Activated CD8-positive, alpha-beta memory T cell treated with anti-CD3 and anti-CD28 coated beads, Interleukin-2, amount 50 U/mL, for 48 hours (primary cell): Measurements from ENCODE around the gene FOXC2.

Experiments used
- DNase-seq: peaks from one replicate; pipeline ENCODE4 v3.0.0-alpha.2; 2020

Gene FOXC2

GRCh38 chr16:86566601-86566965 is at the start of gene FOXC2:
Gene FOXC2 (plus strand): TSS chr16:86566829. CDS start chr16:86567336, 507 bp downstream.
- peak; percentile 73 for DNase-seq

GRCh38 chr16:86517033-86517432 is 49.6 kb upstream of the FOXC2 start:
- DNase-seq: no peak

GRCh38 chr16:86517652-86518258 is 48.9 kb upstream of the FOXC2 start:
- no peak for DNase-seq

DNA sequence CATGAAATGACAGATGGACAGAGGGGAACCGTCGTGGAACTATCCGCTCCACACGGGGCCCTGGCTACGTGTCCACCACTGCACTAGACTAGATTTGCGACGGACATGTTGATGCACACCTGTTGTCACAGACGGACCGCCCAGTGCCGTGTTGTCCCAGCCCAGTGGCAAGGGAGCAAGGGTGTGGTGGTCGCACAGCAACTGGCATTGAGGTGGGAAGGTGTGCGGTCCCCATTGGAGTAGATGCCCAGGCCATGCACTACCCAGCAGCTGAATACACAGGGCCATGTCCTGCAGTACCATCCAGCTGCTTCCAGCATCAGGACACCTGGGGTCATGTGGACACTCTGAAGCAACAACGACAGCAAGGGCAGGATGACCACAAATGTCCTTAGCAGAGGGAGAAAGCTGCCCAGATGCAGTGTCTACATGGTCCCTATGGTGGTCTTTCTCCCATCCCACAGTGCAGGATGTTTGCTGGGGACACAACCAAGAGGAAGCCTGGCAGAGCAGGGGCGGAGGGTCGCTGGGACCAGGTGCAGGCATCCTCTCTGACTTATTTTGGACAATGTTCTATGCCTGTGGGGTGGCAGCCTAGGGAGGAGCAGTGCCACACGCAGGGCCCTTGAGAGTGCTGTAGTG is 47.5 kb upstream of the FOXC2 start:
- no peak for DNase-seq

DNA sequence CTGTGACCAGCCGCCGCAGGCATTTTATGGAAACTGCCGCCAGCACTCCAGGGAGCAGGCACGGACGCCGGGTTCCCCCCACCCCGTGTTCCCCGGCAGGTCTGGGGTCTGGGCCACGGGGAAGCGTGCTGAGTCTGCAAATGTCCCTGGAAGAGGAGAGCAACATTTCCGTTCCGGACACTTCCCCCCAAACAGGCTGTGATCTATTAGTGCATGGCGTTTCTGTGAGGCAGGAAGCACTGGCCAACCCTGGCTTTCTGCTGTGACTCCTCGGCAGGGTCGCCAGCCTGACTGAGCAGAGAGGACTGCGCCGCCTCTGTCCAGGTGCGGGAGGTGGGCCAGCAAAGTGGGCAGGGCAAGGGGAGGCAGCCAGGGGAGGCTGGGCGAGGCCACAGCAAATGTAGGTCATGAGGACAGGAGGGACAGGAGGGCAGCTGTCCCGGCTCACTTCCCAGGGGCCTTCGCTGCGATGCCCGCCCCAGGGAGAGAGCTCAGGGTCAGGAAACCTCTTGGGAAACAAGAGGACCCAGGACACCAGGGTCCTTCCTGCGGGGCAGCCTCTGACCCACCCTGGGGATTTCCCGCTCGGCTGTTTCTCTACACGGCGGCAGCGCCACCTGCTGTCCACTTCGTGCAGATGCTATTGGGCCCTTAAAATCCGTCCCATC is 46.8 kb upstream of the FOXC2 start:
- DNase-seq: peak; percentile 84

- DNase-seq: no peak
Observed at GRCh38 chr16:86520317-86521210, 46.1 kb upstream of the FOXC2 start.

GRCh38 chr16:86521236-86522197 is 45.1 kb upstream of the FOXC2 start:
- DNase-seq: no peak

- no peak for DNase-seq
Observed at GRCh38 chr16:86522634-86523033, 44.0 kb upstream of the FOXC2 start.

- DNase-seq: no peak
Observed at GRCh38 chr16:86523166-86523740, 43.4 kb upstream of the FOXC2 start.

GRCh38 chr16:86524029-86524428 is 42.6 kb upstream of the FOXC2 start:
- DNase-seq: no peak

GRCh38 chr16:86525696-86526095 is 40.9 kb upstream of the FOXC2 start:
- no peak for DNase-seq

DNA sequence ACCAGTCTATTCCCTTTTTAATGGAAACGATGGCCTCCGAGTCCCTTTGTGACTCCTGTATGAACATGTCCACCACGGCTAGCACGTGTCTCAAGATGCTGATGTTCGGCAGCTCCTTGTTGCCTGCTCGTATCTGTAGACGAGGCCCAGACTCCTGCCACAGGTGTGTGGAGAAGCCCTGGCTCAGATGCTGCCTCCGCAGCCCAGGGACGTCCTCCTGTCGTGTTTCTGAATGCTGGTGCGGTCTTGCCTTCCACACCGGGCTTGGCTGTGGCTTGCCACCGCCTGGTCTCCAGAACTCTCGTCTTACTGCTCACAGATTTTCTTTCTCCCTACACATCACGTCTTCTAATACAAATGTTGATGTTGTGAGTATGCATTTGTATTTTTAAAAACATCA is 39.3 kb upstream of the FOXC2 start:
- DNase-seq: no peak

DNA sequence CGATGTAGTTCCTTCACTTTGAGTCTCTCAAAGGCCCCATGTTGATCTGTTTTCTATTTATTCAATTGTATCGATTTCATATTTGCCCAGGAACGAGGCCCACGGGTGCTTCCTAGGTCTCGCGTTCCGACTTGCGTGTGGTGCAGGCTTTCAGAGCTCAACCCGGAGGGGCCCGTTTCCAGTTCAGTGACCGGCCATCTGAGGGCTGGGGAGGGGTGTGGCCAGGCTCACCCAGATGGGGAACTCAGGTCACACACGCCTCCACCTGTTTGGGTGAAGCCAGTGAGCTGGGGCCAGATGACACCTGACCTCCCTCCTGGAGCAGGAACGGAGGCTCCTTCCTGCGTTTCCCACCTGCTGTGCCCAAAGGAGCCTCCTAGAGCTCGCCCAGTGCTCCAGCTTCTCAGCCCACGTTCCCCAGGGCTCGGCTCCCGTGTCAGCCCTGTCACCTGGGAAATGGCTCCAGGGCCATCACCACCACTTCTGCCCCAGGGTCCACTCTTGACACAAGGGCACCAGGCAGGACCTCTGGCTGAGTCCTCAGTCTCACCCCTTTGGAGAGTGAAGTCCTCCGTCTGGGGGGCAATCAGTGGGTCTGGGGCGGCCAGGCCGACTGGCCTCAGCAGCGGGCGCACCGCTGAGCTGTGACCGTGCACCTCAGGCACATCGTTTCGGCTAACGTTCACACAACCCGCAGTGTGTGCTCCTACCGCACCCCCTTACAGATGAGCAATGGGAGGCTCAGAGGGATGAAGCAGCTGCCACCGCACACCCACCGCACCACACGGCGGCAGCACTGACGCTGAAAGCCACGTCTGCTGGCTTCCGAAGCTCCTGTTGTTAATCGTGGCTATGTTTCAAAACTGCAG is 38.3 kb upstream of the FOXC2 start:
- DNase-seq: no peak

- no peak for DNase-seq
Observed at GRCh38 chr16:86529160-86529559, 37.5 kb upstream of the FOXC2 start.

DNA sequence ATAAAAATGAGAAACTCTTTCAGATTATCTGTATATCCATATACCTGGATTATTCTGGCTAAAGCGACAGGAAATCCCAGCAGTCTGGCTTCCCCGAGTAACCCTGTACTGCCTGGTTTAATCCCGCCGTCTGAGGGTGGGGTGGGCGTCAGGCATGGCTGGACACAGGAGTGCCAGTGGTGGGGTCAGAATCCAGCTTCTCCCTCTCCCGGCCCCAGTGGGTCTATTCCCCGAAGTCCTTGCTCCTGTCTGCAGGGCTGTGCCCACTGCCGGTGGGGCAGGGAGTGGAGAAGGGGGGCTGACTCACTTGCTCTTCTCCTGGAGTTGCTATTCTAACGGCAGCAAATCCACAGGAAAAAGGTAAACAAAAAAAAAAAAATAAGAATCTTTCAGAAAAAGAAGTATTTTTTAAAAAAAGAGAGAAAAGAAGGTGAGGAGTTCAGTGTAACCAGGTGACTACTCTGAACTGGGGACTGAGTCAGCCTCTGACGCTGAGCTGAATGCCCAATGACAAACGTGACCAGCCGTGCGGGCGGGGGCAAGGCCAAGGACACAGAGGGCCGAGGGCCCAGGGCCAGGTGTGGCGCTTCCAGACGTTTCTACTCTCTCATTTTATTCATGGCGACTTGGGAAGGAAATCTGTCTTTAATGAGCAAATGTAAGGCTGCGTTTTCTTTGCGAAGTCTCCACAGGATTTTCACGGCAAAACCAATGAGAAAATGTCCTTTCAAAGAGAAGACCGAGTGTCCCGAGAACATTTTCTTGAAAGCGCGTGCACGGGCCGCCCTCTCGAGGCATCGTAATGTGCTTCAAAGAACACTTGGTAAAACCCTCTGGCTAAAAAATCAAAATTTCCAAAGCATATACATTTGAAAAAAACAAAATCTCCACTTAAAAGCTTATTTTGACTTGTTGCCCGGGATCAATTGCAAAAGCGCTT is 36.1 kb upstream of the FOXC2 start:
- DNase-seq: no peak

DNA sequence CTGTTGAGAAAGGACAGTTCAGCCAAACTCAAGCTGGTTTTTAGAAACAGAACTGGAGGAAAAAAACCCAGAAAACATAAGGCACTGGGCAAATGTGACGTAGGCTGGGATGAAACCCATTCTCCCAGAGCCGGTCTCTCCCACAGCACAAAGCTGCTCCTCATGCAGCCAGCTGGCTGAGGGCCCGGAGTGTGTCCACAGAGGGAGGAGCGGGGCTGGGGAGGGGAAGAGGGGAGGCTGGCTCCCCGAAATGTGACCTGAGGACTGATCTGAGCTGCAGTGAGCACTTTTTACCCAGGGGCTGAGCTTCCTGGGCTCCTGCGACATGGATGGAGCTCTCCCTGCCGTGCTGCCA is 35.5 kb upstream of the FOXC2 start:
- no peak for DNase-seq

DNA sequence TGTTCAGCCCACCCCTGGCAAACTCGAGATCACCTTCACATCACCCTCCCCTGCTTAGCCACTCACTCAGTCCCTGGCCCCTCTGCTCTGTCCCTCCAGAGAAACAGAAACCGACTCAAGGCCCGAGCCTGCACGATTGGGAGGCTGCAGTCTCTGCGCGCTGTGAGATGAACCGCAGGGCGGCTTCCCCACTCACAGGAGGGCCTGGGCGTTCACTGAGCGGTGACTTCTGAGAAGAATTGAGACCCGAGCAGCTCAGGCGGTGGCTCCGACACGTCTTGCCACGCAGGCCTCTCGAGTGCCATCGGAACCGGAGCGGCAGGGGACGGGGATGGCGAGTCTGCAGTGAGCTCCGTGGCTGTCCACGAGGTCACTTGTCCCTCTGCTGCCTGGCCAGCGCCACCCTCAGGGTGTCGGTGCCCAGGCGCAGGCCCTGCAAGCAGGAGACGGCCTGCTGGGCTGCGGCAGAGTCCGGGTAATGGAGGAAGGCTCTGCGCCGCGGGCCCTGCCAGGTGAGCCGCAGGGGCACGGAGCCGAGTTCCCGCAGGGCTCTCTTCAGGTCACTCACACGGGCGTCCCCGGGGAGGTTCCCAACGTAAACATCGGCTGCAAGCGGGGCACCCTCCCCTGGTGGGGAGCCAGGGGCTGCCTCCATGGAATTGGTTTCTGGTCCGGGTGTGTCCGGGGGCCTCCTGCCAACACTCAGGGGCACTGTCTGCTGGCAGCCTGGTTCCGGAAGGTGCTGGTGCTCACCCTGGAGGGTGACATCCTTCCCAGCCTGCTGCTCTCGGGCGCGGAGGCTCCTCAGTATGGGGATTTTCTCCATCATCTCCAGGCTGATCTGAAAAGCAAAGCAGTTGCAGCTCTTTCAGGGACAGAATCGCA is 34.7 kb upstream of the FOXC2 start:
- no peak for DNase-seq

DNA sequence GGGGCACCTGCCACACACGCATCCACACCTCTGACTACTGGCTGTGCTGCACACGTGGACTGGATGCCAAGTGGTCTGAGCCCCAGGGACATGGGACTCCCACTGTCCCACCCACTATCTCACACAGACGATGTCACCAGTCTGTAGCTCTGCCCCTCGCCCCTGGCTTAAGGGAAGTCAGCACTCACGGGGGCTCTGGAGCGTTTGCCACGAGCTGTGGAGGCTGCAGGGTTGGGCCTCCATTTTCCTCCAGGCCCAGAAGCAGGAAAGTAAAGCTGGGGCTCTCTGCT is 34.2 kb upstream of the FOXC2 start:
- no peak for DNase-seq

GRCh38 chr16:86533076-86533475 is 33.6 kb upstream of the FOXC2 start:
- DNase-seq: no peak
